HepG2 (cell line): ENCODE data around the gene ST6GALNAC6. TPM values are rescaled to one million over a fixed set of nuclear protein-coding genes. Genes with fewer than 3 reads are reported as not detected.

ENCODE experiments used
- ASH2L ChIP-seq: fragments of 300-600, 200-600 bp; sonication (generic); IDR thresholded peaks from 2 replicates; pipeline ENCODE4 v1.7.0; 2017; ENCODE audit warnings: low read depth, mild to moderate bottlenecking, moderate library complexity, mixed read lengths, low read length; ENCODE audit not compliant: insufficient read length
- CHD2 ChIP-seq: IDR thresholded peaks from 2 replicates; pipeline ENCODE4 v1.6.1; 2011; ENCODE audit warnings: low read depth, low read length, improper control_type of control experiment
- ELF3 ChIP-seq: IDR thresholded peaks from 2 replicates; pipeline ENCODE4 v1.6.1; 2016; ENCODE audit warnings: missing genetic modification reagents, missing compliant biosample characterization
- MEIS1 ChIP-seq: sonication (generic); formaldehyde crosslinking; IDR thresholded peaks from 2 replicates; pipeline ENCODE4 v1.9.0; 2021; ENCODE audit warnings: mild to moderate bottlenecking, missing genetic modification reagents, moderate library complexity, borderline replicate concordance
- POLR2AphosphoS5 ChIP-seq: IDR thresholded peaks from 2 replicates; pipeline ENCODE4 v1.6.1; 2012; ENCODE audit warnings: low read depth, low read length
- RBAK ChIP-seq: sonication (generic); formaldehyde crosslinking; IDR thresholded peaks from 2 replicates; pipeline ENCODE4 v1.5.1; 2020; ENCODE audit warnings: mild to moderate bottlenecking, missing genetic modification reagents
- RFX3 ChIP-seq: IDR thresholded peaks from 2 replicates; pipeline ENCODE4 v1.6.1; 2016; ENCODE audit warnings: missing biosample characterization, missing genetic modification reagents
- RXRA ChIP-seq: sonication (generic); formaldehyde crosslinking; IDR thresholded peaks from 2 replicates; pipeline ENCODE4 v1.5.1; 2020; ENCODE audit warnings: missing genetic modification reagents
- SOX13 ChIP-seq, 3 experiments: fragments of 450-650 bp in 1 of 3; sonication (generic) in 1 of 3; formaldehyde crosslinking in 1 of 3; IDR thresholded peaks in 2 of 3; conservative IDR thresholded peaks in 1 of 3; 2 replicates each; pipeline versions ENCODE4 v1.5.0 to v1.6.1; 2016 to 2020; ENCODE audit warnings: antibody characterized with exemption in 1 of 3, mild to moderate bottlenecking in 1 of 3, missing compliant biosample characterization in 1 of 3, missing genetic modification reagents in 1 of 3, moderate library complexity in 1 of 3
- TEAD2 ChIP-seq: sonication (generic); formaldehyde crosslinking; IDR thresholded peaks from 2 replicates; pipeline ENCODE4 v1.9.0; 2021; ENCODE audit warnings: missing genetic modification reagents
- ZFP36 ChIP-seq: fragments of 150-350 bp; IDR thresholded peaks from 2 replicates; pipeline ENCODE4 v1.6.1; 2018; ENCODE audit warnings: borderline replicate concordance, low read length, low read depth; ENCODE audit not compliant: partially characterized antibody
- ZFP82 ChIP-seq: sonication (generic); formaldehyde crosslinking; IDR thresholded peaks from 2 replicates; pipeline ENCODE4 v1.5.1; 2020; ENCODE audit warnings: mild to moderate bottlenecking, missing genetic modification reagents, borderline replicate concordance
- ZNF17 ChIP-seq: sonication (generic); formaldehyde crosslinking; IDR thresholded peaks from 2 replicates; pipeline ENCODE4 v1.5.0; 2020; ENCODE audit warnings: mild to moderate bottlenecking, missing genetic modification reagents
- ZNF317 ChIP-seq: sonication (generic); formaldehyde crosslinking; IDR thresholded peaks from 2 replicates; pipeline ENCODE4 v1.5.0; 2020; ENCODE audit warnings: mild to moderate bottlenecking, missing genetic modification reagents
- ZNF44 ChIP-seq: sonication (generic); formaldehyde crosslinking; IDR thresholded peaks from 2 replicates; pipeline ENCODE4 v1.5.1; 2020; ENCODE audit warnings: mild to moderate bottlenecking, missing genetic modification reagents
- ZSCAN25 ChIP-seq: sonication (generic); formaldehyde crosslinking; IDR thresholded peaks from 2 replicates; pipeline ENCODE4 v1.8.0; 2022; ENCODE audit warnings: mild to moderate bottlenecking, missing genetic modification reagents
- polyA plus RNA-seq, 8 experiments: library from polyadenylated mRNA; depleted of rRNA in 3 of 8; stranded (reverse) in 7 of 8; unstranded in 1 of 8; fragments of >200 nt; fragmentation: Illumina TruSeq in 4 of 8; extraction: Trizol in 4 of 8; gene quantifications; 2 replicates each; pipeline versions ENCODE4 v1.2.1 to v1.2.3, GENCODE V29; 2011 to 2016; ENCODE audit warnings: low read depth in 4 of 8, missing spikeins in 1 of 8, mixed read lengths in 1 of 8; ENCODE audit not compliant: insufficient read depth in 1 of 8
- total RNA-seq, 5 experiments: library from RNA; depleted of rRNA; stranded (reverse); fragments of >200 nt; fragmentation: Illumina TruSeq; extraction: Trizol; gene quantifications; 2 replicates each; pipeline ENCODE4 v1.2.3, GENCODE V29; 2016; ENCODE audit warnings: low read depth in 1 of 5
- TF ChIP-seq, protein P1 (sequence below): sonication (generic); formaldehyde crosslinking; IDR thresholded peaks from 2 replicates; pipeline ENCODE4 v1.4.0; 2020; ENCODE audit warnings: mild to moderate bottlenecking, missing genetic modification reagents
- TF ChIP-seq, protein P2 (sequence below): sonication (generic); formaldehyde crosslinking; IDR thresholded peaks from 2 replicates; pipeline ENCODE4 v1.8.1; 2023; ENCODE audit warnings: missing genetic modification reagents, inconsistent platforms, borderline replicate concordance
- TF ChIP-seq, protein P3 (sequence below): sonication (generic); formaldehyde crosslinking; IDR thresholded peaks from 2 replicates; pipeline ENCODE4 v1.8.0; 2022; ENCODE audit warnings: missing genetic modification reagents, low read depth, mild to moderate bottlenecking, borderline replicate concordance
- TF ChIP-seq, protein P4 (sequence below): sonication (generic); formaldehyde crosslinking; IDR thresholded peaks from 2 replicates; pipeline ENCODE4 v1.9.0; 2021; ENCODE audit warnings: missing genetic modification reagents, mild to moderate bottlenecking, borderline replicate concordance
- TF ChIP-seq, protein P5 (sequence below): sonication (generic); formaldehyde crosslinking; IDR thresholded peaks from 2 replicates; pipeline ENCODE4 v1.5.1; 2020; ENCODE audit warnings: missing genetic modification reagents, mild to moderate bottlenecking, borderline replicate concordance
- TF ChIP-seq, protein P6 (sequence below): sonication (generic); formaldehyde crosslinking; IDR thresholded peaks from 2 replicates; pipeline ENCODE4 v1.5.0; 2020; ENCODE audit warnings: mild to moderate bottlenecking, missing genetic modification reagents

Gene ST6GALNAC6
- total and polyA plus RNA-seq, 2 of the 13 experiments (the other 11 are each of a cell fraction or from before 2014, with no cell fraction given) = 18.5 to 65.4 TPM

DNA sequence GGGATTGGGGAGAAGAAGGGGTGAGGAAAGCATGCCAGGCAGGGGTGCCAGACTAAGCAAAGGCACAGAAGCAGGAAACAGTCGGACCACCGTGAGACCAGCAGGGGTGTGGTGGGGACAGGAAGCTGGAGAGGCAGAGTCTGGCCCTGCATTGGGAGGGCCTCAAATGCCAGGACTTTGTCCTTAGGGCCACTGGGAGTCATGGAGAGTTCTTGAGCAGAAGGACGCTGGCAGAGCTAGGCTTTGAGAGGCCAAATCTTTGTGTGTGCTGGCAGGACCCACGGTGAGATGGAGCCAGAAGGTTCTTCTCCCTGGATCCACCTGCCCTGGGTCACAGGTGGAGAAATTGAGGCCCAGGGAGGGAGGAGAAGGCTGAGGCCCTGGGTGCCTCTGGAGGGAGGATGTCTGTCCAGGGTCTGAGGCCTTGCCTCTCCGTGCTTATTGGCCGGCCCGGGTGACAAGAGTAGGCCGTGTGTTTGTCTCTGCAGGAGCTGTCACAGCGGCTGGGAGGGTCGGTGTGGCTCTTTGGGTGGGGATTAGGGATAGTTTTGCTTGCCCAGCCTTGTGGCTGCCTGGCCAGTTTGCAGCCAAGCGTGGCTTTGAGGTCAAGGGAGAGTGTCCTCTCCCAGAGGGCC, 43.2 kb downstream of the ST6GALNAC6 start (continued):
- TF ChIP-seq, protein P1, sequence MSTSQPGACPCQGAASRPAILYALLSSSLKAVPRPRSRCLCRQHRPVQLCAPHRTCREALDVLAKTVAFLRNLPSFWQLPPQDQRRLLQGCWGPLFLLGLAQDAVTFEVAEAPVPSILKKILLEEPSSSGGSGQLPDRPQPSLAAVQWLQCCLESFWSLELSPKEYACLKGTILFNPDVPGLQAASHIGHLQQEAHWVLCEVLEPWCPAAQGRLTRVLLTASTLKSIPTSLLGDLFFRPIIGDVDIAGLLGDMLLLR (CRISPR knock-in tag) = no peak
- TF ChIP-seq ZNF317 (CRISPR knock-in tag) (no peak), RXRA (CRISPR knock-in tag) (no peak), ASH2L (no peak), ELF3 (CRISPR knock-in tag) (peak; percentile 34; the same call in 1 of the 2 replicates), RFX3 (CRISPR knock-in tag) (no peak), TEAD2 (CRISPR knock-in tag) (no peak), POLR2AphosphoS5 (no peak), ZFP36 (peak; percentile 43), SOX13 (IDR thresholded peaks at IDR 0.05) (no peak), SOX13 (CRISPR knock-in tag; conservative IDR thresholded peaks at IDR 0.05 in 1 of 2, IDR thresholded peaks at IDR 0.05 in 1 of 2) (no peak), ZFP82 (no peak), RBAK (CRISPR knock-in tag) (no peak), ZSCAN25 (CRISPR knock-in tag) (peak; percentile 93), ZNF17 (no peak), ZNF44 (CRISPR knock-in tag) (no peak), CHD2 (no peak), MEIS1 (no peak)
- TF ChIP-seq, protein P2, sequence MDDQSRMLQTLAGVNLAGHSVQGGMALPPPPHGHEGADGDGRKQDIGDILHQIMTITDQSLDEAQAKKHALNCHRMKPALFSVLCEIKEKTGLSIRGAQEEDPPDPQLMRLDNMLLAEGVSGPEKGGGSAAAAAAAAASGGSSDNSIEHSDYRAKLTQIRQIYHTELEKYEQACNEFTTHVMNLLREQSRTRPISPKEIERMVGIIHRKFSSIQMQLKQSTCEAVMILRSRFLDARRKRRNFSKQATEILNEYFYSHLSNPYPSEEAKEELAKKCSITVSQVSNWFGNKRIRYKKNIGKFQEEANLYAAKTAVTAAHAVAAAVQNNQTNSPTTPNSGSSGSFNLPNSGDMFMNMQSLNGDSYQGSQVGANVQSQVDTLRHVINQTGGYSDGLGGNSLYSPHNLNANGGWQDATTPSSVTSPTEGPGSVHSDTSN (CRISPR knock-in tag) = no peak
- TF ChIP-seq, protein P3, sequence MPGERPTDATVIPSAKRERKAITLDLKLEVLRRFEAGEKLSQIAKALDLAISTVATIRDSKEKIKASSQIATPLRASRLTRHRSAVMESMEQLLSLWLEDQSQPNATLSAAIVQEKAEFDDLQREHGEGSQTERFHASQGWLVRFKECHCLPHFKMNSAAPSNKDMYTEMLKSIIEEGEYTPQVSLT = no peak
- TF ChIP-seq, protein P4, sequence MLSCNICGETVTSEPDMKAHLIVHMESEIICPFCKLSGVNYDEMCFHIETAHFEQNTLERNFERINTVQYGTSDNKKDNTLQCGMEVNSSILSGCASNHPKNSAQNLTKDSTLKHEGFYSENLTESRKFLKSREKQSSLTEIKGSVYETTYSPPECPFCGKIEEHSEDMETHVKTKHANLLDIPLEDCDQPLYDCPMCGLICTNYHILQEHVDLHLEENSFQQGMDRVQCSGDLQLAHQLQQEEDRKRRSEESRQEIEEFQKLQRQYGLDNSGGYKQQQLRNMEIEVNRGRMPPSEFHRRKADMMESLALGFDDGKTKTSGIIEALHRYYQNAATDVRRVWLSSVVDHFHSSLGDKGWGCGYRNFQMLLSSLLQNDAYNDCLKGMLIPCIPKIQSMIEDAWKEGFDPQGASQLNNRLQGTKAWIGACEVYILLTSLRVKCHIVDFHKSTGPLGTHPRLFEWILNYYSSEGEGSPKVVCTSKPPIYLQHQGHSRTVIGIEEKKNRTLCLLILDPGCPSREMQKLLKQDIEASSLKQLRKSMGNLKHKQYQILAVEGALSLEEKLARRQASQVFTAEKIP (CRISPR knock-in tag) = no peak
- TF ChIP-seq, protein P5, sequence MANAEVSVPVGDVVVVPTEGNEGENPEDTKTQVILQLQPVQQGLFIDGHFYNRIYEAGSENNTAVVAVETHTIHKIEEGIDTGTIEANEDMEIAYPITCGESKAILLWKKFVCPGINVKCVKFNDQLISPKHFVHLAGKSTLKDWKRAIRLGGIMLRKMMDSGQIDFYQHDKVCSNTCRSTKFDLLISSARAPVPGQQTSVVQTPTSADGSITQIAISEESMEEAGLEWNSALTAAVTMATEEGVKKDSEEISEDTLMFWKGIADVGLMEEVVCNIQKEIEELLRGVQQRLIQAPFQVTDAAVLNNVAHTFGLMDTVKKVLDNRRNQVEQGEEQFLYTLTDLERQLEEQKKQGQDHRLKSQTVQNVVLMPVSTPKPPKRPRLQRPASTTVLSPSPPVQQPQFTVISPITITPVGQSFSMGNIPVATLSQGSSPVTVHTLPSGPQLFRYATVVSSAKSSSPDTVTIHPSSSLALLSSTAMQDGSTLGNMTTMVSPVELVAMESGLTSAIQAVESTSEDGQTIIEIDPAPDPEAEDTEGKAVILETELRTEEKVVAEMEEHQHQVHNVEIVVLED (CRISPR knock-in tag) = no peak
- TF ChIP-seq, protein P6, sequence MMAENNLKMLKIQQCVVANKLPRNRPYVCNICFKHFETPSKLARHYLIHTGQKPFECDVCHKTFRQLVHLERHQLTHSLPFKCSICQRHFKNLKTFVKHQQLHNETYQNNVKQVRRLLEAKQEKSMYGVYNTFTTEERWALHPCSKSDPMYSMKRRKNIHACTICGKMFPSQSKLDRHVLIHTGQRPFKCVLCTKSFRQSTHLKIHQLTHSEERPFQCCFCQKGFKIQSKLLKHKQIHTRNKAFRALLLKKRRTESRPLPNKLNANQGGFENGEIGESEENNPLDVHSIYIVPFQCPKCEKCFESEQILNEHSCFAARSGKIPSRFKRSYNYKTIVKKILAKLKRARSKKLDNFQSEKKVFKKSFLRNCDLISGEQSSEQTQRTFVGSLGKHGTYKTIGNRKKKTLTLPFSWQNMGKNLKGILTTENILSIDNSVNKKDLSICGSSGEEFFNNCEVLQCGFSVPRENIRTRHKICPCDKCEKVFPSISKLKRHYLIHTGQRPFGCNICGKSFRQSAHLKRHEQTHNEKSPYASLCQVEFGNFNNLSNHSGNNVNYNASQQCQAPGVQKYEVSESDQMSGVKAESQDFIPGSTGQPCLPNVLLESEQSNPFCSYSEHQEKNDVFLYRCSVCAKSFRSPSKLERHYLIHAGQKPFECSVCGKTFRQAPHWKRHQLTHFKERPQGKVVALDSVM (CRISPR knock-in tag) = no peak
